GM18867 (cell line): ENCODE measurements around the gene SLC25A53.
"Not testable (repeated sequence)": the region's sequence is repeated elsewhere in the genome, so short reads cannot be mapped to it uniquely, and the experiment has no call there.

Source experiments
- ATAC-seq: cut with Tn5 transposase; IDR thresholded peaks from one replicate; pipeline ENCODE4 v1.9.1; 2021; ENCODE audit warnings: mild to moderate bottlenecking, moderate library complexity; ENCODE audit not compliant: unreplicated experiment

The SLC25A53 gene

DNA sequence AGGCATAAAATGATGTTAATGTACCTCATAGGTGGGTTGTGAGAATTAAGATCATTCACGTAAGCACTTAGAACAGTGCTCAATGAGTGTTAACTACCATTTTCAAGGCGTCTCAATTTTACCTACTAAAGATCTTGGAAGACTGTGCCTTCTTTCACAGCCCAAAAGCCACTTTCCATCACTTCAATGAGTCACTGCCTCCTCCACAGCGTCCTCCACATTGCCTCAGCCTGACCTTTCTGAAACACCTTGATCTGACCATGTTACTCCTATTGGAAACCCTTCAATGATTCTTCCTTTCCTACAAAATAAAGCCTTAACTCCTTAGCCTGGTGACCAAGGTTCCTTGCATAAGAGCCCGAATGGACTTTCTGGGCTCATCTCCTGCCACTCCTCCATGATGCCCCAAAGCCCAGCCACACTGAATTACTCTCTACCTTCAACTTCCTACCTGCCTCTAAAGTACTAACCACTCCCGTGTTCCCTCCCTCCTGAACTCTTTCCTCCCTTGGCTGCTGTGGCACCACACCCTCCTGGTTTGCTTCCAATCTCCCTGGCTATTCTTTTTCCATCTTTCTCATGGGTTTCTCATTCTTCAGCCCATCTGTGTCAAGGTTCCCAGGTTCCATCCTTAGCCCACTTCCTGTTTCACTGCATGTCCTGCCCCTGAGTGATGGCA lies 22.1 kb downstream of the SLC25A53 start:
- no peak for ATAC-seq

DNA sequence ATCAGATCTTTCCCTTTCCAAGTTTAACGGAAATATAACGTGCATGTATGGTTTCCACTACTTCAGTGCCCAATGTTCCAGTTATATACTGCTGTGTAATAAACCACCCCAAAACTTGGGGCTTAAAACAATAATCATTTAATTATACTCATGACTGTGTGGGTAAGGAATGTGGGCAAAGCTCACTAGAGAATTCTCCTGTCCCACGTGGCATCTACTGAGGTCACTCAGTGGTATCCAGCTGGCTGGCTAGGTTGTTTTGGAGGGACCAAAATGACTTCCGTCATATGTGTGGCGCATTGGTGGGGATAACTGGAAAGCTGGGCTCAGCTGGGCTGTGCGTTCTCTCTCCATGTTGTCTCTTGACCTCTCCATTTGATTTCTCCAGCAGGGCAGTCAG lies 26.0 kb downstream of the SLC25A53 start:
- ATAC-seq: no peak

DNA sequence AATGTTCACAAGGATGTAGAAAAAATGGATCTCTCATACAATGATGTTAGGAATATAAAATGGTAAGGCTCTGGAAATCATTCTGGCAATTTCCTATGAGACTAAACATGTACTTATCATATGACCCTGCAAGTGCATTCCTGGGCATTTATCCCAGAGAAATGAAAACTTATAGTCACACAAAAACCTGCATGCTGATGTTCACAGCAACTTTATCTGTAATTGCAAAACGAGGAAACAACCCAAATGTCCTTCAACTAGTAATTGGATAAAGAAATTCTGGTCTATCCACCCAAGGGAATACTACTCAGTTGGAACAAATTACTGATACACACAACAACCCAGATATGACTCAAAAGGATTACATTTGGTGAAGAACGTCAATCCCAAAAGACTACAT lies 30.0 kb downstream of the SLC25A53 start:
- no peak for ATAC-seq

DNA sequence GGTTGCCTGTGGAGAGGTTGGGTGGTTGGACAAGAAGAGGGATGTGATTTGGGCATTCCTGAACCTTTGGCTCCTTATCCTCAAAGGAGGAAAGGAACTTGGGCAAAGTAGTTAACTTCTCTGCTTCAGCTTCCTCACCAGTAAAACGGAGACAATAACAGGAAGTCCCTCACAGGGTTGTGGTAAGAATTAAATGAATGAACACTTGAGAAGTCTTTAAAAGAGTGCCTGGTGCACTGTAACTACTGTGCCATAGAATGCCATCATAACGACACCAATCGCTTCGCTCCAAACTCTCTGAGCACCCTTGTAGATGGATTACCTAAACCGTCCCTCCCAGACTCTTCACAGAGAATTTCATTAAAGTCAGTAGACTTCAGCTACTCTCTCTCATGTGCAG lies 34.0 kb downstream of the SLC25A53 start:
- ATAC-seq: no peak

DNA sequence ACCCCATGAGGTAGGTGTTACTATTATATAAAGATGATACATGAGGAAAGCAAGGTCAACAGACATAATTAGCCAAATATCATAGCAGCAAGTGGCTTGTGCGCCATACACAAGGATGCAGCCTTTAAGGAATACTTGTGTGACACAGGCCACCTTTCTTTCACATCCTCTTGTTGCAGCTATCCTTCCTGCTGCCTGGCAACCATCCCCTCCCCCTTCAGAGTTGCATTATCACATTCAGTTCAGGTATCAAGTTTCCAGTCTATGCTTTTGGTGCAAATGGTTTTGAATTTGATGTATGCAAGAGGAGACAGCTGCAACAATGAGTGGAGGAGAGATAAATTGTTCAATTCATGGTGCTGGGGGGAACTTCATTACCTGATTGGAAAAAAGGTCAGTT lies 38.0 kb downstream of the SLC25A53 start:
- no peak for ATAC-seq

DNA sequence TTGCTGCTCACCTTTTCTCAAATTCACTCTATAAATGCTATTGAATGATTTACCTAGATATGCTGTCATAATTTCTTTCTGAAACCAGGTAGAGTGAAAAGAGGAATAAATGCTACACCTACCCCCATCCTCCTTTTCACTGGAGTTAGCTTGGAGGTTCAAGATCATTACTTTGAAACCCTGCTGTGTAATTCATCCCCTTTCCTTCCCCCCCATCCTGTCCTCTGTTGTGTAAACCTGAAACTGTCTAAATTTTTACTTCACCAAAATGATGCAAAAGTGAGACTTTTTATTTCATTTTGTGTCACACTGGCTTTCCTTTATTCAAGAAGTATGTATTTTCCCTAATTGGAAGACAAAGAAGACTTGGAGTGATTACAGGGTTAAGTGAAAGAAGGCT lies 39.0 kb downstream of the SLC25A53 start:
- ATAC-seq: no peak

DNA sequence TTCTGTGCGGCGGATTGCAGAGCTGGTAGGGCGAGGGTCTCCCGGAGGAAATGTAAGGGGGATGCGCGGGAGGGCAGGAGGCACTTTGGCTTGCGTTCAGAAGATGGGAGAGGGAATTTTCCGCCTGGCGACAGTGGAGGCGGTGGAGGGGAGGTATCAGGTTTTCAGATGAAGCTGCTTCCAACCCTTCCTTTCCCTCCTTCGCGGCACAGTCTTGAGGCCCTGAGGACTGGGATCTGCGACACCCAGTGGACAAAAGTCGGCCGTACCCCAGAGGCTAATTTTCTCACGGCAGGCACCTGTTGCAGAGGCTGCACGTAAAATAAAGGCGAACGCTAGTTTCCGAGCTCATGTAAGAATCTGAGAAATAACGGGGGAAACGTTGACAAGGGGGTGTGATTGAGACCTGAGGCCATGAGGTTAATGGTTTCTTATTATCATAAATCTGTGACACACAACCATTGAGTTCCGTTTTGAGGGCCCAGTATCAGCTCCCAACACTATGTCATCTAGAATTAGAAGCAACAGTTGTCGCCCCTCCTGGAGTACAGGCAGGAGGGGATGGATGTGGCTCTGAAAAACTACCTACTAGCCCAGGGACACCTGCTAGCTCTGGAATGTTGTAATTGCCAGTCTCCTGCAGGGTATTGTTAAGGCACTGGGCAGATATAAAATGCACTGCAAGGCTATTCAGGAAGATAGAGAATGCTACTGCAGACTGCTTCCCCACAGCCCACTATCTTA lies 43.4 kb downstream of the SLC25A53 start:
- ATAC-seq: peak; percentile 43

DNA sequence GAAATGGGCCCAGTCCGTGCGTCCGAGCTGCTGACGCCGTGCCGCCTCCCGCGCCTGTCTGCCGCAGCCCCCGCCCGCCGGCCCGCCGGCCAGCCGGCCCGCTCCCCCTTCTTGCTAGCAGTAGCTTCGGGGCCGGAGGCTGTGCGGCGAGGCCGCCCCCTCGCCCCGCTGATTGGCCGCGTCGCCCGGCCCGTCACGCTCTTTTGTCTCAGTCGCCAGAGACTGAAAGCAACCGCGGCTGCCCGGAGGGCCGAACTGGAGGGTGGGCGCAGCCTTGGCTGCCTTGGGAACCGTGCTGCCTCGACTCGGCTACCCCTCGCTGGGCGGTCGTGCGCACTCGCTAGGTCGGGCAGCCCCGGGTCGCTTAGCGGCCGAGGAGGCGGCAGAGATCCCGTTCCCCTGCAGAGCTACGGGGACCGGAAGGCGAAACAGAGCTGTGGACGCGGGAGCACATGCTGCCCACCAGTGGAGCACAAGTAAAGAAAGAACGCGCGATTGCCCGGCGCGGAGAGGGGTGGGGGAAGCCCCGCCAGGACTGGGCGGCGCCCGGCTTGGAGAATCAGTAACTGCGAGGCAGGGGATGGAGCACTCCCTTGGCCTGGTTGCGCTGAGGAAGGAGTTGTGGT lies 44.4 kb downstream of the SLC25A53 start, which contains the start of gene ZCCHC18:
Gene ZCCHC18 (plus strand): TSS at position 198 of the 626 bp plus-strand sequence. CDS start 1,589 bp downstream, outside the sequence.
- ATAC-seq: peak; percentile 73

DNA sequence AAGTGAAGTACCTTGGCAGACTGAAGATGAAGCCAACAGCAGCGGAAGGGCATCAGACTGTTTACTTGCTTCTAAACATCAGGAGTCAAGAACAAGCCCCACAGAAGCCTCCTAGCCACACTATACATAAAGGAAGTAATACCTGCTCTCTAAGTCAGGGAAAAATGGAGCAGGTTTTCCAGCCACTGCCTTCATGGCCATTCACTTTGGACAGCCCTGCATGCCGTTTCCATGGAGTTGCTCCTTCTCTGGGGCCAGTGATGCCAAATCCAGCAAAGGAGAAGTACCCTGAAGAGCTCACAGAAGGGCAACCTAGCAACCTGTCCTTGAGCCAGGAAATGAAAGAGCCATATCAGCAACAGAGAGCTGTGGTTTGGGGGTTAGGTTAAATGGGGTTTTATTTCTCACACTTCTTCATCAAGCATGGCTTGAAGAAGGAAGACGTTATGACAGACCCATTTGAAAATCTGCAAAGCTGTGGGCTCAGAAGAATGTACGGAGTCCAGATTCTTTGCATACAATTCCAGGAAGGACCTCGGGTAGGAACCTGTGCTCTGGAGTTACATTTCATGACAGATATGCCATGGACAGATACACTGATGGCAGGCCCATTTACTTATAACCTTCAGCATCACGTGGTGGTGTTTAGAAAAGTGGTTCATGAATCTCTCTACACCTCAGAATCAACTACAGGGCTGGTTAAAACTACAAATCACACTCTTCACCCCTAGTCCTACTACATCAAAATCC lies 46.1 kb downstream of the SLC25A53 start:
- peak; percentile 55 for ATAC-seq

DNA sequence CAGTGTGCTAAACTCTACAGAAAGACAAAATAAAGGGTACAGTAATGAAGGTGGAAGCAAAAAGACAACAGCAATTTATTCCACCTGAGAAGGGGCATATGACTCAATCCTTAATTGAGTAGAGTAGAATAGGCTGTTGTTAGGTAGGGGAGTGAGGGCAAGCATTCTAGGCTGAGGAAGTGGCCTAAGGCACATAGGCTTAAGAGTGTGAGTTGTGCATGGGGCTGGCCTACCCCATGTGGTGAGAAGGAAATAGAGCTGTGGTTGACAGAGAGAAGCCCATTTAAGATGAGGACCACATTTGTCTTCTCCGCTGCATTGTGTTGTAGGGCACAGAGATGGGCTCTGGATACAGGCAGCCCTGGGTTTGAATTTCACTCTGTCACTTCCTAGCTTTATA lies 47.9 kb downstream of the SLC25A53 start:
- ATAC-seq: no peak

DNA sequence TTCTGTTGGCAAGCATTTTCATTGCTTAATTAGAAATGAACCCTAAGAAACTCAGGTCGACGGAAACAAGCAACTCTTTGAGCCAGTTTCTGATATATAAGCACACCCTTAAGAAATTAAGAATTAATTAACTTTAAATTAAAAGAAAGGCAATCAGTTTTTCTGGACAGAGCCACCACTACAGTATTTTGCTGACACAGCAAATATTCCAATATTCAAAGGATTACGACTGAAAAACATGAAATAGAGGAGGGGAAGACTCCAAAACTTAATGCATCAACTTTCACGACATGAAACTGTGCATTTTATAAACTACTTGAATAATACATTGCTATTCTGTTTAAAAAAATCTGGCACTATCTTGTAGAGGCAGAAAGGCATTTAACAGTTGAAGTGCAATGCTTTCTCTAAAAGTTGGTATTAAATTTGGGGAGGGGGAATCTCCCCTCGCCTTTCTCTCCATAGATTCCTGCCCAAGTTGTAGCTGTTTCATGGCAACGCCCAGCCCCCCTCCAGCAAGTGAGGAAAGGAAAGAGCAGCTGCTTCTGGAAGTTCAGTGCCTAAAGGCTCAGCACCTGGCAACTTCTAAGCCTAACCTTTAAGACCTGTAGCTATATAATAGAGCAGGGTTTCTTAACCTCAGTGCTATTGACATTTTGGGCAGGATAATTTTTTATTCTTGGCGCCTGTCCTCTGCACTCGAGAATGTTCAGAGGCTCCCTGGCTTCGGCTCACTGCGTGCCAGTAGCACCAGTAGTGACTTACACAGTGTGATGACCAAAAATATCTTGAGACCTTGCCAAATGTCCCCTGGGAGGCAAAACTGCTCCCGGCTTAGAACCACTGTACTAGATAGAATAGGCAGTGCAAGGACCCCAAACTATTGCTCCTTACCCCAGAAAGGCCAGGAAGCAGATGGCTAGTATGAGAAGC lies 51.2 kb downstream of the SLC25A53 start:
- ATAC-seq: no peak

DNA sequence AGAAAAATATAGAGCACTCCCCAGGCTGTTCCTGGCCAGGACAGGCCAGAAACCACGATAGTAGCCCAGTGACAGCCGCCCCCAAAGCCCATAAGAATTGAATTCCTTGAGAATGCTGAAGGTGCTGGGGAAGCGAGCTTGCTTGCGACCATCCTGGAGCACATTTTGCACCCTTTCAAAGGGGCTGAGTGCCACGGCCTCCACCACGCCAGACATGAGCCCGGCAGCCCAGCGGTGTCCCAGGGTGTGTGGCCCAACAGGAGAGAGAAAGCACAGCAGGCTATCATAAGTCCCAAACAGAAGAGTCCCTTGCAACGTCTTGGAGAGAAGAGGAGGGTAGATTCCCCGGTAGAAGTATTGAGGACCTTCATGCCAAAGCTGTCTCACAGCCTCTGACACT lies 52.1 kb downstream of the SLC25A53 start:
- no peak for ATAC-seq

DNA sequence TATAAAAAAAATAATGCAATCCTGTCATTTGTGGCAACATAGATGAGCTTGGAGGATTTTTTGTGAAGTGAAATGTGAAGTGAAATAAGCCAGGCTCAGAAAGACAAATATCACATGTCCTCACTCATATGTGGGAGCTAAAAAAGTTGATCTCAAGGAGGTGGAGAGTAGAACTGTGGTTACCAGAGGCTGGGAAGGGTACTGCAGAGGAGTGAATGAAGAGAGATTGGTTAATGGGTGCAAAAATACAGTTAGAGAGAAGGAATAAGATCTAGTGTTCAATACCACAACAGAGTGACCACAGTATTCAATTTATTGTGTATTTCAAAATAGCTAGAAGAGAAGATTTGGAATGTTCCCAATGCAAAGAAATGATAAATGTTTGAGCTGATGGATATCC lies 57.9 kb downstream of the SLC25A53 start:
- no peak for ATAC-seq

DNA sequence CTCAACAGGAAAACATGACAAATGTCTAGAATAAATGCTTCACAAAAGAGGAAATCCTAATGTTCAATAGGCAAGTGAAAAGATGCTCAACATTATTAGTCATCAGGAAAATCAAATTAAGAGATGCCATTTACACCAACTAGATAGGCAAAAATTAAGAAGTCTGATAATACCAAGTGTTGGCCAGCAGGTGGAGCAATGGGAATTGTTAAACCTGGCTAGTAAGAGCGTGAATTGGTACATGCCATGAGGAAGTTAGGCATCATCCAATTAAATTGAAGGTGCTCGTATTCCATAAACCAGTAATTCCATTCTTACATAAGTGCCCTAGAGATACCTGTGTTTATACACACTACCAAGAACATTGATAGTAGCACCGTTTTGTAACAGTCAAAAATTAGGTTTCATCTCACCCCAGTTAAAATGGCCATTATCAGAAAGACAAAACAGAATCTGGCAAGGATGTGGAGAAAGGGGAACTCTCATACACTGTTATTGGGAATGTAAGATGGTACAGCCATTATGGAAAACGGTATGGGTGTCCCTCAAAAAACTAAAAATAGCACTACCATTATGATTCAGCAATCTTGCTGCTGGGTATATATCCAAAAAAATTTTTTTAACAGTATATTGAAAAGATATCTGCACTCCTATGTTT lies 58.5 kb downstream of the SLC25A53 start:
- peak; percentile 88 for ATAC-seq

DNA sequence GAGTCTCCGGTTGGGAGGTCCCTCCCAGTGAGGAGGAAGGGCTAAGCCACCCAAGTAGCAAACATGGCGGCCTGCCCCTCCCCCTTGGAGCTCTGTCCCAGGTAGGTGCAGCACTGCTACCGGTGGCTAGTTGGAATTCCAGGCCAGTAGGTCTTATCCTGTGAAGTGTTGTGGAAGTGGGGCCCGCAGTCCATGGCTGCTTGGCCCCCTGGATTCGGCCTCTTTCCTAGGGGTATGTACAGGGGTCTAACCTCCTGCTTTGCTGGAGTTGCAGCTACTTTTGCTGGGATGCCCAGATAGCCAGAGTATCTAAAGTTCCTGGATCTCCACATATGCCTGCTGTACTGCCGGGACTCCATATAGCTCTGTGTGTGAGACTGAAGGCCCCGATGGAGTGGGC lies 70.9 kb downstream of the SLC25A53 start:
- ATAC-seq: no peak

DNA sequence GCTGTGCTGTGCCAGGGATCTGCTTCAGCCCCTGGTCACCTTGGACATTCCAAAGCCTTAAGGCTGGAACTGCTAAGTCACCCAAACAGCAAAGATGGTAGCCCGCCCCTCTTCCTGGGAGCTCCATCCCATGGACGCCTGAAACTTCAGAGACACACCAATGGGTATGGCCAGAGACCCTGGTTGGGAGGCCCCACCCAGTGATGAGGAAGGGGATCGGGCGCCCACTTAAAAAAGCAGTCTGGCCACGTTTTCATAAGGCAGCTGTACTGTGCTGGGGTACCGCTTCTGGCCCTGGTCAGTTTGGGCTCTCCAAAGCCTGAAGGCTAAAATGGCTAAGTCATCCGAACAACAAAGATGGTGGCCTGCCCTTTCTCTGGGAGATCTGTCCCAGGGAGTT lies 71.3 kb downstream of the SLC25A53 start:
- no peak for ATAC-seq

DNA sequence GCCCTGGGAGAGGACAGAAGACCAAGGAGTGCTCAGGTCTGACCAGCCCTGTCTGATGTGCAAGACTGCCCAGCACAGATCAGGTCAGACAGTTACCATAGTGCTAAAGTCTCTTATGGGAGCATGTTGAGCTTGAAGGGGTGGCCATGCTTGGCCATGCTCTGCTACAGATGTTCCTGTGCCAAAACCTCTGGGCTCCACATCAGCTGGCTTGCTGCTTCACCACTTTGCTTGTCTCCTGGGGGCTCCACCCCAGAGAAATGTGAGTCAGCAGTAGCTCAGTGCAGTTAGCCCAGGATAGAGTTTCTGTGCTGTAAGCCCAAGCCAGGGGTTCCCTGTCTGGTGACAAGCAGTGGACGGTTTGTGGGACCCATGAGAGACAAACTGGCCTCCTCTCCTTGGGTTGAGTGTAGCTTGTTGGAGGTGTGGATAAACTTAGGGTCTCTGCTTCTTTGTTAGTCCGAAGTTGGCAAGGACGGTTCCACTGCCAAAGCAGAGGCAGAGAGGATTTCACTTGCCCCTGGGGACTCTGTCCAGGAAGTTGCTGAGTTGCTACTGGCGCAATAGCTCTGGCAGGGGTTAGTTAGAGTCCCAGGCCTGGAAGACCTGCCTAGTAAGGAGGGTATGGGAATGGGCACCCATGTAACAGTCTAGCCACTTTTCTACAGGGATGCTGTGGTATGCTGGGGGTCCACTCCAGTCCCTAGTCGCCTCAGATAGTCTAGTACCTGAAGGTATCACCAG lies 72.1 kb downstream of the SLC25A53 start:
- ATAC-seq: no peak

DNA sequence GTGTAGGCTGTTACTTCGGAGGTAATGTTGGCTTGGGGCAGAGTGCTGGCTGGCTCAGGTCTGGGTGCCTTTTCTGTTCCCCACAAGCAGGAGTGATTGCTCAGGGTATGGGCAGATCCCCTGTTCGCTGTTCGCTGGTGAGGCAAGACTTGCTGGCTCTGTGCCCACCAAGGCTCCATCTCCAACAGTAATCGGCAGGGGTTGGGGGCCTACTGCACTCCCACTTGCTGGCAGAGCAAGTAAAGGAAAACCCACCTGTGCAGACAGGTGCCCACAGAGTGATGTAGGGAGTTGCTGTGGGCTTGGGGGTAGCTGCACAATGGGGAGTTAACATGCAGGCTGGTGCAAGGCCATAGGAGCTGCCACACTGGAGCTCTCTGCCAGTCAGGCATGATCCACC lies 72.7 kb downstream of the SLC25A53 start:
- no peak for ATAC-seq

DNA sequence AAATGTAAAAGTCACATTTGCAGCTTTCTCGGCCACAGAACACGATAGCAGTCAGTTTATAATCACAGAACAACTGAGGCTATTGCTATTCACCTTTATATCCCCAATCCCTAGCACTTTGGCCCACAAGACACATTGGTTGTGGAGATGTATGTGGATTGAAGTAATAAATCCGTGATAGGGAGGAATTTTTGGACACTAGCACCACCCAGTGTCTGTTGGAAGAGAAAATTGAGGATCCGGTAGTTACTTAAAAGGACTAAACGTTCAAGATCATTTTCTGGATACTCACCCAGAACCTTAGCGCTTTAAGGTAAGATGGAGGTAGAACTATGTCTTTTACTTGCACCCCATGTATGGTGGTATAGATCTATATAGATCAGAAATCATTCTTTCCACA lies 79.0 kb downstream of the SLC25A53 start:
- not testable (repeated sequence) for ATAC-seq
